HepG2 (cell line): ENCODE data around the gene ST8SIA6. TPM values are rescaled to one million over a fixed set of nuclear protein-coding genes. Genes with fewer than 3 reads are reported as not detected.

Experiments used
- ATAC-seq: fragments of 200-7000 bp; cut with Tn5 transposase; 3 replicates; pipeline ENCODE4 v1.9.1; 2020; ENCODE audit warnings: mild to moderate bottlenecking, moderate library complexity
- BruUV-seq: library from RNA; stranded (reverse); fragments of 400-500 nt; replicated peaks from 2 replicates; lab custom pipeline; 2021; lab: Mats Ljungman, UMichigan
- CTCF ChIA-PET: fragments of 300-600 bp; formaldehyde crosslinking; extraction: SDS; loops from one replicate; lab custom pipeline; 2021; ENCODE audit warnings: low total read pairs, inconsistent platforms, low intra/inter-chr PET ratio; lab: Yijun Ruan, JAX
- POLR2A ChIA-PET: fragments of 350-600 bp; sonication (Branson Sonifier 250); formaldehyde crosslinking; loops from one replicate; lab custom pipeline; 2020; ENCODE audit warnings: antibody characterized with exemption, inconsistent platforms; lab: Yijun Ruan, JAX
- DNase-seq: peaks from one replicate; pipeline ENCODE4 v3.0.0-alpha.2; 2015; ENCODE audit warnings: low spot score
- FAIRE-seq: peaks from 3 replicates; lab custom pipeline; 2011; peaks lifted over from hg19 to GRCh38; lab: Jason Lieb, UNC
- H2AFZ ChIP-seq: one replicate; pipeline ENCODE4 v1.6.1; 2011; ENCODE audit warnings: low read length, inconsistent platforms
- H3K27ac ChIP-seq: fragments of 300-600 bp; 3 replicates; pipeline ENCODE4 v1.8.0; 2011; ENCODE audit warnings: mixed run types, mild to moderate bottlenecking, mixed read lengths, low read length, inconsistent platforms; ENCODE audit not compliant: insufficient read depth; ENCODE audit errors: extremely low read length
- H3K27me3 ChIP-seq, 2 experiments: fragments of 200-600 bp in 1 of 2; 2 replicates in 1 of 2; 3 replicates in 1 of 2; pipeline versions ENCODE4 v1.6.0 to v1.8.0; 2011; ENCODE audit warnings: low read length in 2 of 2, mild to moderate bottlenecking in 2 of 2, moderate library complexity in 2 of 2, inconsistent platforms in 1 of 2; ENCODE audit not compliant: insufficient read depth in 2 of 2, control insufficient read depth in 1 of 2
- H3K36me3 ChIP-seq, 2 experiments: fragments of 200-600 bp in 1 of 2; replicated peaks in 1 of 2; 2 replicates in 1 of 2; 3 replicates in 1 of 2; pipeline versions ENCODE4 v1.5.1 to v1.8.0; 2011; ENCODE audit warnings: low read length in 2 of 2, inconsistent platforms in 1 of 2; ENCODE audit not compliant: insufficient read depth in 2 of 2, control insufficient read depth in 1 of 2
- H3K4me1 ChIP-seq: 2 replicates; pipeline ENCODE4 v1.5.1; 2012; ENCODE audit warnings: low read length, inconsistent platforms; ENCODE audit not compliant: insufficient read depth
- H3K4me2 ChIP-seq: 2 replicates; pipeline ENCODE4 v1.6.0; 2011; ENCODE audit warnings: low read depth, low read length, inconsistent platforms
- H3K4me3 ChIP-seq, 3 experiments: fragments of 200-600 bp in 1 of 3; sonication (generic), shearing (Covaris generic) in 1 of 3; replicated peaks in 1 of 3; 2 replicates each; pipeline ENCODE4 v1.5.1; 2011 to 2016; ENCODE audit warnings: low read length in 3 of 3, inconsistent platforms in 2 of 3, low read depth in 2 of 3, mild to moderate bottlenecking in 2 of 3, control low read depth in 1 of 3, mixed read lengths in 1 of 3; ENCODE audit not compliant: insufficient read depth in 1 of 3
- H3K79me2 ChIP-seq: one replicate; pipeline ENCODE4 v1.6.1; 2011; ENCODE audit warnings: low read length, inconsistent platforms; ENCODE audit not compliant: insufficient read depth
- H3K9ac ChIP-seq: 2 replicates; pipeline ENCODE4 v1.6.0; 2011; ENCODE audit warnings: mild to moderate bottlenecking, low read depth, low read length, inconsistent platforms; ENCODE audit not compliant: insufficient read depth
- H3K9me3 ChIP-seq: 2 replicates; pipeline ENCODE4 v1.5.1; 2012; ENCODE audit warnings: mild to moderate bottlenecking, low read length
- H4K20me1 ChIP-seq: 2 replicates; pipeline ENCODE4 v1.6.0; 2011; ENCODE audit warnings: inconsistent platforms, mild to moderate bottlenecking, low read length, moderate library complexity; ENCODE audit not compliant: insufficient read depth
- CEBPG ChIP-seq: IDR thresholded peaks from 2 replicates; pipeline ENCODE4 v1.6.1; 2016
- HNF4A ChIP-seq: sonication (generic); formaldehyde crosslinking; IDR thresholded peaks from 2 replicates; pipeline ENCODE4 v1.4.0; 2020; ENCODE audit warnings: missing genetic modification reagents
- NR2F6 ChIP-seq, 2 experiments: IDR thresholded peaks; 2 replicates each; pipeline ENCODE4 v1.6.1; 2016; ENCODE audit warnings: antibody characterized with exemption in 1 of 2, mild to moderate bottlenecking in 1 of 2
- SOX6 ChIP-seq, 2 experiments: fragments of 450-650 bp in 1 of 2; sonication (generic) in 1 of 2; formaldehyde crosslinking in 1 of 2; IDR thresholded peaks; 2 replicates each; pipeline versions ENCODE4 v1.4.0 to v1.6.1; 2017 to 2020; ENCODE audit warnings: antibody characterized with exemption in 1 of 2, mild to moderate bottlenecking in 1 of 2, missing genetic modification reagents in 1 of 2
- SP5 ChIP-seq: IDR thresholded peaks from 2 replicates; pipeline ENCODE4 v1.6.1; 2016; ENCODE audit warnings: low read depth, borderline replicate concordance
- ZNF460 ChIP-seq: sonication (generic); formaldehyde crosslinking; IDR thresholded peaks from 2 replicates; pipeline ENCODE4 v1.5.1; 2020; ENCODE audit warnings: missing genetic modification reagents, mild to moderate bottlenecking, borderline replicate concordance
- WGBS: methylation state at CpG from one replicate; pipeline ENCODE4 v1.1.6; 2017; ENCODE audit warnings: low lambda C conversion rate; 5-methylcytosine and 5-hydroxymethylcytosine counted together
- in situ Hi-C: cut with HindIII; loops from 2 replicates; pipeline ENCODE4 v1.10.0; 2017; ENCODE audit warnings: low pct_unique_long_range_greater_than_20kb; ENCODE audit not compliant: extremely low pct_ligation_motif_present
- intact Hi-C: fragments of 100-400 bp; cut with micrococcal nuclease; formaldehyde crosslinking; loops from one replicate; pipeline ENCODE4 v1.10.0; 2022; ENCODE audit not compliant: unreplicated experiment
- polyA plus RNA-seq, 8 experiments: library from polyadenylated mRNA; depleted of rRNA in 3 of 8; stranded (reverse) in 7 of 8; unstranded in 1 of 8; fragments of >200 nt; fragmentation: Illumina TruSeq in 4 of 8; extraction: Trizol in 4 of 8; gene quantifications; 2 replicates each; pipeline versions ENCODE4 v1.2.1 to v1.2.3, GENCODE V29; 2011 to 2016; ENCODE audit warnings: low read depth in 4 of 8, missing spikeins in 1 of 8, mixed read lengths in 1 of 8; ENCODE audit not compliant: insufficient read depth in 1 of 8
- total RNA-seq, 5 experiments: library from RNA; depleted of rRNA; stranded (reverse); fragments of >200 nt; fragmentation: Illumina TruSeq; extraction: Trizol; gene quantifications; 2 replicates each; pipeline ENCODE4 v1.2.3, GENCODE V29; 2016; ENCODE audit warnings: low read depth in 1 of 5
- TF ChIP-seq, protein P1 (sequence below): sonication (generic); formaldehyde crosslinking; IDR thresholded peaks from 2 replicates; pipeline ENCODE4 v1.4.0; 2020; ENCODE audit warnings: missing genetic modification reagents
- TF ChIP-seq, protein P2 (sequence below): IDR thresholded peaks from 2 replicates; pipeline ENCODE4 v1.6.1; 2012; ENCODE audit warnings: inconsistent platforms
- TF ChIP-seq, protein P3 (sequence below): IDR thresholded peaks from 2 replicates; pipeline ENCODE4 v1.4.0; 2020; ENCODE audit warnings: mild to moderate bottlenecking, missing genetic modification reagents
- TF ChIP-seq, protein P4 (sequence below): sonication (generic); formaldehyde crosslinking; IDR thresholded peaks from 2 replicates; pipeline ENCODE4 v1.5.1; 2020; ENCODE audit warnings: mild to moderate bottlenecking, missing genetic modification reagents, borderline replicate concordance

Gene ST8SIA6
- total and polyA plus RNA-seq, 2 of the 13 experiments (the other 11 are each of a cell fraction or from before 2014, with no cell fraction given), result not detected

DNA sequence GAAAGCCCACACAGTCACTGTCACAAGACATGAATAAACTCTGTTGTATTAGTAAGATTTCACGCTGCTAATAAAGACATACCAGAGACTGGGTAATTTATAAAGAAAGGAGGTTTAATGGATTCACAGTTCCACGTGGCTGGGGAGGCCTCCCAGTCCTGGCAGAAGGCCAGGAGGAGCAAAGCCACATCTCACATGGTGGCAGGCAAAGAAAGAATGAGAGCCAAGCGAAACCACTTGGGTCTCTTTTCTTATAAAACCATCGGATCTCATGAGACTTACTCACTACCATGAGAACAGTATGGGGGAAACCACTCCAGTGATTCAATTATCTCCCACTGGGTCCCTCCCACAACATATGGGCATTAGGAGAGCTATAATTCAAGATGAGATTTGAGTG, 110.2 kb downstream of the ST8SIA6 start (continued):
- TF ChIP-seq, protein P1, sequence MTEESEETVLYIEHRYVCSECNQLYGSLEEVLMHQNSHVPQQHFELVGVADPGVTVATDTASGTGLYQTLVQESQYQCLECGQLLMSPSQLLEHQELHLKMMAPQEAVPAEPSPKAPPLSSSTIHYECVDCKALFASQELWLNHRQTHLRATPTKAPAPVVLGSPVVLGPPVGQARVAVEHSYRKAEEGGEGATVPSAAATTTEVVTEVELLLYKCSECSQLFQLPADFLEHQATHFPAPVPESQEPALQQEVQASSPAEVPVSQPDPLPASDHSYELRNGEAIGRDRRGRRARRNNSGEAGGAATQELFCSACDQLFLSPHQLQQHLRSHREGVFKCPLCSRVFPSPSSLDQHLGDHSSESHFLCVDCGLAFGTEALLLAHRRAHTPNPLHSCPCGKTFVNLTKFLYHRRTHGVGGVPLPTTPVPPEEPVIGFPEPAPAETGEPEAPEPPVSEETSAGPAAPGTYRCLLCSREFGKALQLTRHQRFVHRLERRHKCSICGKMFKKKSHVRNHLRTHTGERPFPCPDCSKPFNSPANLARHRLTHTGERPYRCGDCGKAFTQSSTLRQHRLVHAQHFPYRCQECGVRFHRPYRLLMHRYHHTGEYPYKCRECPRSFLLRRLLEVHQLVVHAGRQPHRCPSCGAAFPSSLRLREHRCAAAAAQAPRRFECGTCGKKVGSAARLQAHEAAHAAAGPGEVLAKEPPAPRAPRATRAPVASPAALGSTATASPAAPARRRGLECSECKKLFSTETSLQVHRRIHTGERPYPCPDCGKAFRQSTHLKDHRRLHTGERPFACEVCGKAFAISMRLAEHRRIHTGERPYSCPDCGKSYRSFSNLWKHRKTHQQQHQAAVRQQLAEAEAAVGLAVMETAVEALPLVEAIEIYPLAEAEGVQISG (CRISPR knock-in tag), result no peak
- TF ChIP-seq, protein P2, sequence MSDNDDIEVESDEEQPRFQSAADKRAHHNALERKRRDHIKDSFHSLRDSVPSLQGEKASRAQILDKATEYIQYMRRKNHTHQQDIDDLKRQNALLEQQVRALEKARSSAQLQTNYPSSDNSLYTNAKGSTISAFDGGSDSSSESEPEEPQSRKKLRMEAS, result no peak

DNA sequence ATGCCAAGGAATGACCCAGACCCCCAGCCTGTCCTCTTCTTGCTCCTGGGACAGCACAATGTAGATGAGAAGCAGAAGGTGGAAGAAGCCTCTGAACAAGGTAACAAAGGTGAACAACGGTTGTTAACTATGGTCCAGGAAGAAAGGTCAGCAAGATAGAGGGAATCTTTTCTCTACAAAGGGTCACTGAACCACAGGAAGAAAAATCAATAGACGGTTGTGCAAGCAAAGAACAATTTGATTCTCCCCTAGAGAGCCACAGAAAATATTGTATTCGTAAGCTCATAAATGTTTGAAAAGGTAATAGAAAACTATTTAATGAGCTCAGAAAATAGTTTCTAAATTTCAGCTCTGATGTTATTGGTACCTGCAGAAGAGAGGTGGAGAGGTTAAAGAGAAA, 111.3 kb downstream of the ST8SIA6 start:
- in situ Hi-C loops (no loop called here), intact Hi-C loops (no loop called here)
- WGBS, result 0% methylated on average over 3 of the region's 3 CpGs
- BruUV-seq, result no TSS peak
- H3K27me3 ChIP-seq, result no peaks in the 10 kb centered on the region
- H3K4me1 ChIP-seq, result no peaks in the 10 kb centered on the region
- no peaks in the 10 kb centered on the region for H4K20me1 ChIP-seq
- no peak overlapping the region for H3K4me3 ChIP-seq
- ChIA-PET POLR2A (no interaction called here), CTCF (no interaction called here)
- peak; percentile 79 for ATAC-seq
- peaks cover 10% of the 10 kb centered on the region; the same call in 1 of the 2 replicates for H3K9me3 ChIP-seq
- FAIRE-seq, result no peak
- no peaks in the 10 kb centered on the region for H3K79me2 ChIP-seq
- no peak for DNase-seq
- H3K27ac ChIP-seq, result no peak overlapping the region
- H3K9ac ChIP-seq, result no peak overlapping the region
- no peak overlapping the region for H3K4me2 ChIP-seq
- no peak overlapping the region for H2AFZ ChIP-seq
- no peaks in the 10 kb centered on the region for H3K36me3 ChIP-seq
- no peak for TF ChIP-seq ZNF460 (CRISPR knock-in tag)
- peak; percentile 41 for TF ChIP-seq HNF4A (CRISPR knock-in tag)
- TF ChIP-seq, protein P3, sequence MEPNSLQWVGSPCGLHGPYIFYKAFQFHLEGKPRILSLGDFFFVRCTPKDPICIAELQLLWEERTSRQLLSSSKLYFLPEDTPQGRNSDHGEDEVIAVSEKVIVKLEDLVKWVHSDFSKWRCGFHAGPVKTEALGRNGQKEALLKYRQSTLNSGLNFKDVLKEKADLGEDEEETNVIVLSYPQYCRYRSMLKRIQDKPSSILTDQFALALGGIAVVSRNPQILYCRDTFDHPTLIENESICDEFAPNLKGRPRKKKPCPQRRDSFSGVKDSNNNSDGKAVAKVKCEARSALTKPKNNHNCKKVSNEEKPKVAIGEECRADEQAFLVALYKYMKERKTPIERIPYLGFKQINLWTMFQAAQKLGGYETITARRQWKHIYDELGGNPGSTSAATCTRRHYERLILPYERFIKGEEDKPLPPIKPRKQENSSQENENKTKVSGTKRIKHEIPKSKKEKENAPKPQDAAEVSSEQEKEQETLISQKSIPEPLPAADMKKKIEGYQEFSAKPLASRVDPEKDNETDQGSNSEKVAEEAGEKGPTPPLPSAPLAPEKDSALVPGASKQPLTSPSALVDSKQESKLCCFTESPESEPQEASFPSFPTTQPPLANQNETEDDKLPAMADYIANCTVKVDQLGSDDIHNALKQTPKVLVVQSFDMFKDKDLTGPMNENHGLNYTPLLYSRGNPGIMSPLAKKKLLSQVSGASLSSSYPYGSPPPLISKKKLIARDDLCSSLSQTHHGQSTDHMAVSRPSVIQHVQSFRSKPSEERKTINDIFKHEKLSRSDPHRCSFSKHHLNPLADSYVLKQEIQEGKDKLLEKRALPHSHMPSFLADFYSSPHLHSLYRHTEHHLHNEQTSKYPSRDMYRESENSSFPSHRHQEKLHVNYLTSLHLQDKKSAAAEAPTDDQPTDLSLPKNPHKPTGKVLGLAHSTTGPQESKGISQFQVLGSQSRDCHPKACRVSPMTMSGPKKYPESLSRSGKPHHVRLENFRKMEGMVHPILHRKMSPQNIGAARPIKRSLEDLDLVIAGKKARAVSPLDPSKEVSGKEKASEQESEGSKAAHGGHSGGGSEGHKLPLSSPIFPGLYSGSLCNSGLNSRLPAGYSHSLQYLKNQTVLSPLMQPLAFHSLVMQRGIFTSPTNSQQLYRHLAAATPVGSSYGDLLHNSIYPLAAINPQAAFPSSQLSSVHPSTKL (CRISPR knock-in tag), result 0 out of 2 replicates have a peak, but pooled peaks have one; percentile 23
- TF ChIP-seq NR2F6 (IDR thresholded peaks at IDR 0.05), result peak; percentile 37
- TF ChIP-seq NR2F6 (CRISPR knock-in tag; IDR thresholded peaks at IDR 0.05), result peak; percentile 20; the same call in 1 of the 2 replicates
- TF ChIP-seq SOX6 (IDR thresholded peaks at IDR 0.05), result no peak
- TF ChIP-seq SOX6 (CRISPR knock-in tag; IDR thresholded peaks at IDR 0.05), result peak; percentile 38; the same call in 1 of the 2 replicates
- no peak for TF ChIP-seq SP5 (CRISPR knock-in tag)
- TF ChIP-seq, protein P4, sequence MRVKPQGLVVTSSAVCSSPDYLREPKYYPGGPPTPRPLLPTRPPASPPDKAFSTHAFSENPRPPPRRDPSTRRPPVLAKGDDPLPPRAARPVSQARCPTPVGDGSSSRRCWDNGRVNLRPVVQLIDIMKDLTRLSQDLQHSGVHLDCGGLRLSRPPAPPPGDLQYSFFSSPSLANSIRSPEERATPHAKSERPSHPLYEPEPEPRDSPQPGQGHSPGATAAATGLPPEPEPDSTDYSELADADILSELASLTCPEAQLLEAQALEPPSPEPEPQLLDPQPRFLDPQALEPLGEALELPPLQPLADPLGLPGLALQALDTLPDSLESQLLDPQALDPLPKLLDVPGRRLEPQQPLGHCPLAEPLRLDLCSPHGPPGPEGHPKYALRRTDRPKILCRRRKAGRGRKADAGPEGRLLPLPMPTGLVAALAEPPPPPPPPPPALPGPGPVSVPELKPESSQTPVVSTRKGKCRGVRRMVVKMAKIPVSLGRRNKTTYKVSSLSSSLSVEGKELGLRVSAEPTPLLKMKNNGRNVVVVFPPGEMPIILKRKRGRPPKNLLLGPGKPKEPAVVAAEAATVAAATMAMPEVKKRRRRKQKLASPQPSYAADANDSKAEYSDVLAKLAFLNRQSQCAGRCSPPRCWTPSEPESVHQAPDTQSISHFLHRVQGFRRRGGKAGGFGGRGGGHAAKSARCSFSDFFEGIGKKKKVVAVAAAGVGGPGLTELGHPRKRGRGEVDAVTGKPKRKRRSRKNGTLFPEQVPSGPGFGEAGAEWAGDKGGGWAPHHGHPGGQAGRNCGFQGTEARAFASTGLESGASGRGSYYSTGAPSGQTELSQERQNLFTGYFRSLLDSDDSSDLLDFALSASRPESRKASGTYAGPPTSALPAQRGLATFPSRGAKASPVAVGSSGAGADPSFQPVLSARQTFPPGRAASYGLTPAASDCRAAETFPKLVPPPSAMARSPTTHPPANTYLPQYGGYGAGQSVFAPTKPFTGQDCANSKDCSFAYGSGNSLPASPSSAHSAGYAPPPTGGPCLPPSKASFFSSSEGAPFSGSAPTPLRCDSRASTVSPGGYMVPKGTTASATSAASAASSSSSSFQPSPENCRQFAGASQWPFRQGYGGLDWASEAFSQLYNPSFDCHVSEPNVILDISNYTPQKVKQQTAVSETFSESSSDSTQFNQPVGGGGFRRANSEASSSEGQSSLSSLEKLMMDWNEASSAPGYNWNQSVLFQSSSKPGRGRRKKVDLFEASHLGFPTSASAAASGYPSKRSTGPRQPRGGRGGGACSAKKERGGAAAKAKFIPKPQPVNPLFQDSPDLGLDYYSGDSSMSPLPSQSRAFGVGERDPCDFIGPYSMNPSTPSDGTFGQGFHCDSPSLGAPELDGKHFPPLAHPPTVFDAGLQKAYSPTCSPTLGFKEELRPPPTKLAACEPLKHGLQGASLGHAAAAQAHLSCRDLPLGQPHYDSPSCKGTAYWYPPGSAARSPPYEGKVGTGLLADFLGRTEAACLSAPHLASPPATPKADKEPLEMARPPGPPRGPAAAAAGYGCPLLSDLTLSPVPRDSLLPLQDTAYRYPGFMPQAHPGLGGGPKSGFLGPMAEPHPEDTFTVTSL, result peak; percentile 38; the same call in 1 of the 2 replicates
- peak; percentile 48; the same call in 1 of the 2 replicates for TF ChIP-seq CEBPG (CRISPR knock-in tag)
